ENCODE measurements around the gene TGFBR3.

DNA sequence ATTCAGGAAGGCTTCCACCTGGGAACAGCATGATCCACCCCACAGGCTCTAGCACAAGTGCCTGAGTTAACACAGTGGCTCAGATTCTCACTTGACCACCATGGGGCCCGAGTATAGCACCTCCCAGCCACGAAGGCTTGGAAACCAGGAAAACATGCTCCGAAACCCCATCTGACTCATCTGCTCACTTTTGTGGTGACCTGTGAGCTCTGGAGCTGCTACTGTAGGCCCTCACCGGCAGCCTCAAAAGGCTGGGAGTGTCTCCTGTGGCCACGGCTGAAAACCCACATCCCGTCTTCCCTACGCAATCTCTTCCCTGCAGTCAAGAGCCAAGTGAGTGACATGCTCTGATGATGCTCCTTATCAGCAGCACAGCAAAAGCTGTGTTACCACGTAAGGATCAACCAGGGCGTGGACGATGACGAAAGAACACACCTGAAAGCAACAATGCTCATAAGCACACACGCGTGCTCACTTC lies 81.4 kb downstream of the TGFBR3 start:
- no peak for TF ChIP-seq EZH2 (IDR thresholded peaks at IDR 0.05; ENCODE audit: borderline replicate concordance, low read length)
- TF ChIP-seq, protein P1, sequence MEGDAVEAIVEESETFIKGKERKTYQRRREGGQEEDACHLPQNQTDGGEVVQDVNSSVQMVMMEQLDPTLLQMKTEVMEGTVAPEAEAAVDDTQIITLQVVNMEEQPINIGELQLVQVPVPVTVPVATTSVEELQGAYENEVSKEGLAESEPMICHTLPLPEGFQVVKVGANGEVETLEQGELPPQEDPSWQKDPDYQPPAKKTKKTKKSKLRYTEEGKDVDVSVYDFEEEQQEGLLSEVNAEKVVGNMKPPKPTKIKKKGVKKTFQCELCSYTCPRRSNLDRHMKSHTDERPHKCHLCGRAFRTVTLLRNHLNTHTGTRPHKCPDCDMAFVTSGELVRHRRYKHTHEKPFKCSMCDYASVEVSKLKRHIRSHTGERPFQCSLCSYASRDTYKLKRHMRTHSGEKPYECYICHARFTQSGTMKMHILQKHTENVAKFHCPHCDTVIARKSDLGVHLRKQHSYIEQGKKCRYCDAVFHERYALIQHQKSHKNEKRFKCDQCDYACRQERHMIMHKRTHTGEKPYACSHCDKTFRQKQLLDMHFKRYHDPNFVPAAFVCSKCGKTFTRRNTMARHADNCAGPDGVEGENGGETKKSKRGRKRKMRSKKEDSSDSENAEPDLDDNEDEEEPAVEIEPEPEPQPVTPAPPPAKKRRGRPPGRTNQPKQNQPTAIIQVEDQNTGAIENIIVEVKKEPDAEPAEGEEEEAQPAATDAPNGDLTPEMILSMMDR (IDR thresholded peaks at IDR 0.05; ENCODE audit: low read length), result no peak
